Stimulated activated CD4-positive, alpha-beta T cell treated with anti-CD3 and anti-CD28 coated beads, TNF-alpha, amount 100 ng/mL, for 48 hours (primary cell): ENCODE measurements around the gene GTF3C1.
A peak's percentile ranks its signal among the peaks of the same experiment; 100 is the strongest.
"Not testable (repeated sequence)": the region's sequence is repeated elsewhere in the genome, so short reads cannot be mapped to it uniquely, and the experiment has no call there.

Experiments
- DNase-seq, 3 donors: peaks; one replicate each; pipeline ENCODE4 v3.0.0-alpha.2; 2020; ENCODE audit warnings: low read depth in 3 of 3

GTF3C1 gene

GRCh38 chr16:27549746-27550581 is at the start of gene GTF3C1, which contains the start of gene KATNIP:
Gene GTF3C1 (minus strand): TSS chr16:27549913. CDS start chr16:27549890, 23 bp downstream.
Gene KATNIP (plus strand): TSS chr16:27550144. CDS start chr16:27550171, 27 bp downstream.
- DNase-seq = peak; percentile 100

- DNase-seq = no peak
These were observed 49.3 kb upstream of the GTF3C1 start for GRCh38 chr16:27598931-27599565.

DNA sequence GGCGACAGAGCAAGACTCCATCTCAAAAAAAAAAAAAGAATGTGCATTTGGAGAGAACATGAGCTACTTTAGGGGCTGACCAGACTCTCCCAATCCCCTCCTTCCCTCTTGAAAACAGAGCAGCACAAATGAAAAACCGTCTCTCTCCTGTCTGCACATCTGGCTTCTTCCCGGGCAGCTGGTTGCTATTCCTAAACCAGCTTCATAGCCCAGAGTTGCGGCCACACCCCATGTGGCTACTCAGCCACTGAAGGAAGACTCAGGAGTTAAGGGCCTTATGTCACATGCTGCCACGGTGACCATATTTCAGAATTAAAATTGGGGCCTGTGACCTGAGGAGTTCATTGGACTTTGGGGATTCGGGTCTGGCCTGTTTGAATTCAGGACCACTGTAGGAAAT is 48.5 kb upstream of the GTF3C1 start:
- DNase-seq = no peak

- DNase-seq = no peak
These were observed 47.6 kb upstream of the GTF3C1 start for GRCh38 chr16:27597361-27597760.

GRCh38 chr16:27596411-27596810 is 46.7 kb upstream of the GTF3C1 start:
- DNase-seq = no peak

DNA sequence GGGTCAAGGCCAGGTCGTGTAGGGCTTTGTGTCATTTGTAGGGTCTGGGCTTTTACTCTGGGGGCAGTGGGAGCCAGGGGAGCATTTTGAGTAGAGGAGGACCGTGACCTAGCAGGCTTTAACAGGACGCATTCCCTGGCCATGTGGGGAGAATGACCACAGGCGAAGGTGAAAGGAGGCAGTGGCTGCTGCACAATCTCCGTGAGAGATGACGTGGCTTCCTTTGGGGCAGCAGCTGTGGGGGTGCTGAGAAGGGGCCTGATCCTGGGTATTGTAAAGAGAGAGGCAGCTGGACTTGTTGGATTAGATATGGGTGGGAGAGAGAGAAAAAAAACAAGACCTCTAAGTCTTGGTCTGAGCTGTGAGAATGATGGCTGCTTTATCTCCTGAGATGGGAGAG is 46.3 kb upstream of the GTF3C1 start:
- no peak for DNase-seq

GRCh38 chr16:27595475-27595874 is 45.8 kb upstream of the GTF3C1 start:
- DNase-seq = no peak

- DNase-seq = no peak
These were observed 42.1 kb upstream of the GTF3C1 start for GRCh38 chr16:27591837-27592236.

GRCh38 chr16:27588057-27588456 is 38.3 kb upstream of the GTF3C1 start:
- no peak for DNase-seq

DNA sequence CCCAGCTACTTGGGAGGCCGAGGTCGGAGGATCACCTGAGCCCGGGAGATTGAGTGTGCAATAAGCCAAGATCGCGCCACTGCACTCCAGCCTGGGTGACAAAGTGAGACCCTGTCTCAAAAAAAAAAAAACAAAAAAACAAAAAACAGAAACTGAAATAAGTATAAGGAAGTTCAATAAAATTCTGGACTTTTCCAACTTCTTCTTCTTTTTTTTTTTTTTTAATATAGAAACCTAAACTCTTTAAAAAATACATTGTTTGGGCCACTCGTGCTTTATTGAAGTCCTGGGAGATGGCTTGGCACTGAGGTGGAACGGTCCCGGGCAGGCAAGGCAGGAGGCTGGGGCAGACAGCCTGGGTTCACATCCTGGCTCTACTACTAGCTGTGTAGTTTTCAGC is 37.0 kb upstream of the GTF3C1 start:
- DNase-seq = no peak

DNA sequence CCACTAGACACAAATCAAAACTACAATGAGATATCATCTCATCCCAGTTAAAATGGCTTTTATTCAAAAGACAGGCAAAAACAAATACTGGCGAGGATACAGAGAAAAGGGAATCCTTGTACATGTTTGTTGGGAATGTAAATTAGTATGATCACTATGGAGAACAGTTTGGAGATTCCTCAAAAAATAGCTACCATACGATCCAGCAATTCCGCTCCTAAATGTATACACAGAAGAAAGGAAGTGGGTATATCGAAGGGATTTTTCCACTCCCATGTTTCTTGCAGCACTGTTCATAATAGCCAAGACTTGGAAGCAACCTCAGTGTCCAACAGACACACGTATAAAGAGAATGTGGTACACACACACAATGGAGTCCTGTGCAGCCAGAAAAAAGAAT is 35.5 kb upstream of the GTF3C1 start:
- no peak for DNase-seq

GRCh38 chr16:27583634-27584033 is 33.9 kb upstream of the GTF3C1 start:
- DNase-seq = no peak

- no peak for DNase-seq
These were observed 33.2 kb upstream of the GTF3C1 start for GRCh38 chr16:27582883-27583282.

DNA sequence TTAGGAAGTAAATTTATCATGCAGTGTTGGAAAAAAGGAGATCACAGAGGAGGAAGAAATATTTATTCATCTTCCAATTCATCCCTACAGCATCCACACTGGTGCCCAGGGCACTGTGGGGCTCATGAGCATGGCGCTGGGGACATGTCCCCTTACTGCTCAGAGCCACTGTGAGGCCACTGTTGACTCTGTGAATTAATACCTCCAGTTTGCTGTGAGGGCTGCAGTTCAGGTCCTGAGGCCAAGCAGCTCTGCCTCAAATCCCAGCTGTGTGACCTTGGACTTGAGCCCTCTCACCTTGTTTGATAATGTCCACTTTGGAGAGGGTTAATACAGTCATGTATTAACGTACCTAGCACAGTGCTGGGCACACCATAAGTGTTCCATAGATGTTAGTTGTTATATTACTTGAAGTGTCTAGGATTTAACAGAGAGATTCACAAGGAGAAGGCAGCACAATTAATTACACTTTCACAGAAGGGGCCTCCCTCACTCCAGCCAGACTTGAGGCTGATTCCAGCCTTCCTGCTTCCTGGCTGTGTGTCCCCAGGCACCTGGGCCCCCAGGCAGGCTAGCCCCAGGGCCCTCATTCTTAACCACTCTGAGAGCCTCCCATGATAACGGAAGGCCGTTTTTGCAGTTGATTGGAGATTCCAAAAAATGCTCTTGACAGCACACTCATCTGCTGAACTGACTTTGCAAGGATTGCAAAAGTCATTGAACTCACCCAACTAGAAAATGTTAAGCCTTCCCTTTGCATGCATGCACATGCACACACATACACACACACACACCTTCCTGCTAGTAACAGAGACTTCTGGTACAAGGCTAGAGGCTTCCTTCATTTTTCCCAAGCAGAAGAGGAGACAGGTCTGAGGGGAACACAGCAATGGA is 29.6 kb upstream of the GTF3C1 start:
- DNase-seq = no peak

DNA sequence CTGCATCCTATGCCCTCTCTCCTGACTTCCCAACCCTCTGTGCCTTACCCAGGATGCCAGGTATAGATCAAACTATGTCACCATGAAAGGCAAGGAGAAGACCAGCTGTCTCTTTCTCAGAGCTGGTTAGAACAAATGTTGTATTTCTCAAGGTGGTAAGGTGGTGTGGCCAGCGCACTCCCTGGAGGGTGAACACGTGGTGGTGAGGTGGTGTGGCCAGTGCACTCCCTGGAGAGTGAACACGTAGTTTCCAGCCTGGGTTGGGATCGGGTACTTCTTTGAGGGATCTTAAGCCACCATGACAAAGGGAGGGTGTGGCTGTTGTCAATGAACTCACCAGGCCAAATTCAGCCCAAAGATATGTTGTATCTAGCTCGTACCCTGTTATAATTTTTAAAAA is 27.0 kb upstream of the GTF3C1 start:
- no peak for DNase-seq

DNA sequence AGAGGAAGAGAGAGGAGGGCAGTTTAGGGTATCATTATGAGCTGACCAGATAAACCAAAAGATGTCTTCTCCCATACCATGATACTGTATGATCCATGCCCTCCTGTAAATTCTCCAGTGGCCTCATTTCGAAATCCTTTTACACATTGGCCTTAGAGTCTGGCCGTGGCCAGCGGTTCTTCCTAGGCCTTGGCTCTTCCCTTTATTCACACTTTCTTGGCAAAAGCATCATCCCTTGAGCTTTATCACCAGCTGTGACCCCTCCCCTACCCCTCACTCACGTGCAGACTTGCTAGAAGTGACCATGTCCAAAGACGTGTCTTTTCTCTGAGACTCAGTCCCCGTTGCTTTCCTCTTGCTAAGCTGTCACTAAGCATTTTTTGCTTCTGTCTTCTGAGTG is 23.0 kb upstream of the GTF3C1 start:
- DNase-seq = no peak

- no peak for DNase-seq
These were observed 22.0 kb upstream of the GTF3C1 start for GRCh38 chr16:27571433-27572326.

DNA sequence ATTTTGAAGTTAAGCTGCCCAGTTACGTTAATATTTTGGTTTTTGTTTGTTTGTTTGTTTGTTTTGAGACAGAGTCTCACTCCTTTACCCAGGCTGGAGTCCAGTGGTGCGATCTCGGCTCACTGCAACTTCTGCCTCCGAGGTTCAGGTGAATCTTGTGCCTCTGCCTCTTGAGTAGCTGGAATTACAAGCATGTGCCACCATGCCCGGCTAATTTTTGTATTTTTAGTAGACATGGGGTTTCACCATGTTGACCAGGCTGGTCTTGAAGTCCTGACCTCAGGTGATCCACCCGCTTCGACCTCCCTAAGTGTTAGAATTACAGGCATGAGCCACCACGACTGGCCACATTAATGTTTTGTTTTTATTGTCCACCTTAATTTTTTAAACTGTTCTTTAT is 21.3 kb upstream of the GTF3C1 start:
- not testable (repeated sequence) for DNase-seq

- no peak for DNase-seq
These were observed 18.4 kb upstream of the GTF3C1 start for GRCh38 chr16:27568077-27568476.

DNA sequence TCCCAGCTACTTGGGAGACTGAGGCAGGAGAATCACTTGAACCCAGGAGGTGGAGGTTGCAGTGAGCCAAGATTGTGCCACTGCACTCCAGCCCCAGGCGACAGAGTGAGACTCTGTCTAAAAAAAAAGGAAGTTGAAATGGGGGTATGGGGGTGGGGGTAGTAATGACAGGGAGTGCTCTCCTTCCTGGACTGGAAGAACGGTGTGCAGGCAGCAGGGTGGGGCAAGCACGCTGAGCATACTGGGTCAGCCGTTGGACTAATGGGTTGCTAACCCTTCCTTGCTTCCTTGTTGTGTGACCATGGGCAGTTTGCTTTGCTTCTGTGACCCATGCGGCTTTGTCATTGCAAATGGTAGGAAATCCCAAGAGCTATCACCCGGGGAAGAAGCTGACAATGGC is 16.7 kb upstream of the GTF3C1 start:
- DNase-seq = no peak

GRCh38 chr16:27564224-27564623 is 14.5 kb upstream of the GTF3C1 start:
- DNase-seq = no peak
